ENCODE data around the gene NEURL1B.
A peak's percentile ranks its signal among the peaks of the same experiment; 100 is the strongest.
"Not testable (repeated sequence)": the region's sequence is repeated elsewhere in the genome, so short reads cannot be mapped to it uniquely, and the experiment has no call there.

NEURL1B gene

GRCh38 chr5:172700365-172701290 lies 59.6 kb downstream of the NEURL1B start:
- no peak for DNase-seq

GRCh38 chr5:172701291-172701656 lies 60.2 kb downstream of the NEURL1B start:
- no peak for DNase-seq

- DNase-seq: no peak
Measured at GRCh38 chr5:172703952-172704351, 62.9 kb downstream of the NEURL1B start.

GRCh38 chr5:172705576-172706084 lies 64.6 kb downstream of the NEURL1B start:
- DNase-seq: no peak

- no peak for DNase-seq
Measured at GRCh38 chr5:172706796-172707195, 65.7 kb downstream of the NEURL1B start.

- no peak for DNase-seq
Measured at GRCh38 chr5:172707285-172708182, 66.5 kb downstream of the NEURL1B start.

- DNase-seq: no peak
Measured at GRCh38 chr5:172708183-172708505, 67.1 kb downstream of the NEURL1B start.

GRCh38 chr5:172710676-172711075 lies 69.6 kb downstream of the NEURL1B start:
- DNase-seq: no peak

- DNase-seq: not testable (repeated sequence)
Measured at GRCh38 chr5:172711321-172711861, 70.3 kb downstream of the NEURL1B start.

GRCh38 chr5:172712610-172713009 lies 71.5 kb downstream of the NEURL1B start:
- no peak for DNase-seq

GRCh38 chr5:172713113-172713808 lies 72.2 kb downstream of the NEURL1B start:
- DNase-seq: peak; percentile 68

GRCh38 chr5:172713809-172714490 lies 72.9 kb downstream of the NEURL1B start:
- no peak for DNase-seq

- peak; percentile 68 for DNase-seq
Measured at GRCh38 chr5:172714491-172715420, 73.7 kb downstream of the NEURL1B start.

GRCh38 chr5:172715421-172715780 lies 74.3 kb downstream of the NEURL1B start:
- DNase-seq: no peak

- DNase-seq: no peak
Measured at GRCh38 chr5:172715931-172716682, 75.0 kb downstream of the NEURL1B start.

- DNase-seq: peak; percentile 79
Measured at GRCh38 chr5:172716796-172717313, 75.8 kb downstream of the NEURL1B start.

GRCh38 chr5:172717481-172718195 lies 76.6 kb downstream of the NEURL1B start:
- DNase-seq: no peak

GRCh38 chr5:172718527-172719114 lies 77.6 kb downstream of the NEURL1B start:
- no peak for DNase-seq

- no peak for DNase-seq
Measured at GRCh38 chr5:172719211-172719610, 78.1 kb downstream of the NEURL1B start.

All from activated naive CD4-positive, alpha-beta T cell treated with anti-CD3 and anti-CD28 coated beads, Interleukin-2, amount 50 U/mL, for 16 hours (primary cell).